Stimulated activated CD8-positive, alpha-beta memory T cell treated with anti-CD3 and anti-CD28 coated beads, Interleukin-7, amount 100 ng/mL, for 4 hours (primary cell): ENCODE data around the gene TAS2R41.
"Not testable (repeated sequence)": the region's sequence is repeated elsewhere in the genome, so short reads cannot be mapped to it uniquely, and the experiment has no call there.

Experiments
- DNase-seq, 2 donors: peaks; one replicate each; pipeline ENCODE4 v3.0.0-alpha.2; 2020; ENCODE audit warnings: low read depth in 2 of 2

The TAS2R41 gene

GRCh38 chr7:143456992-143457793 is 20.5 kb upstream of the TAS2R41 start:
- no peak for DNase-seq

GRCh38 chr7:143458263-143458662 is 19.4 kb upstream of the TAS2R41 start:
- DNase-seq, result no peak

- no peak for DNase-seq
Measured at GRCh38 chr7:143458681-143459080, 19.0 kb upstream of the TAS2R41 start.

GRCh38 chr7:143459359-143459758 is 18.3 kb upstream of the TAS2R41 start:
- DNase-seq, result no peak

GRCh38 chr7:143460271-143460979 is 17.2 kb upstream of the TAS2R41 start:
- no peak for DNase-seq

- no peak for DNase-seq
Measured at GRCh38 chr7:143462045-143462444, 15.6 kb upstream of the TAS2R41 start.

GRCh38 chr7:143463556-143463955 is 14.1 kb upstream of the TAS2R41 start:
- no peak for DNase-seq

GRCh38 chr7:143463957-143464356 is 13.7 kb upstream of the TAS2R41 start:
- DNase-seq, result no peak

GRCh38 chr7:143467724-143468123 is 9.9 kb upstream of the TAS2R41 start:
- no peak for DNase-seq

GRCh38 chr7:143472071-143472689 is 5.5 kb upstream of the TAS2R41 start:
- not testable (repeated sequence) for DNase-seq

- no peak for DNase-seq
Measured at GRCh38 chr7:143479055-143479766, 1.5 kb downstream of the TAS2R41 start.

GRCh38 chr7:143480501-143480900 is 2.8 kb downstream of the TAS2R41 start:
- no peak for DNase-seq

GRCh38 chr7:143484119-143484518 is 6.4 kb downstream of the TAS2R41 start:
- no peak for DNase-seq

GRCh38 chr7:143485094-143485493 is 7.4 kb downstream of the TAS2R41 start:
- no peak for DNase-seq

GRCh38 chr7:143485500-143485899 is 7.8 kb downstream of the TAS2R41 start:
- DNase-seq, result no peak

GRCh38 chr7:143486266-143486665 is 8.6 kb downstream of the TAS2R41 start:
- DNase-seq, result not testable (repeated sequence)

- no peak for DNase-seq
Measured at GRCh38 chr7:143487061-143487460, 9.4 kb downstream of the TAS2R41 start.

GRCh38 chr7:143487566-143487965 is 9.9 kb downstream of the TAS2R41 start:
- no peak for DNase-seq

GRCh38 chr7:143490717-143491306 is 13.1 kb downstream of the TAS2R41 start:
- DNase-seq, result no peak

GRCh38 chr7:143492043-143492471 is 14.4 kb downstream of the TAS2R41 start:
- no peak for DNase-seq
